NCI-H187 (cell line): Measurements from ENCODE around the gene COL20A1.

Experiments
- DNase-seq, 2 experiments: peaks; one replicate each; lab custom pipeline; 2025; lab: John Stamatoyannopoulos, UW

COL20A1 gene

DNA sequence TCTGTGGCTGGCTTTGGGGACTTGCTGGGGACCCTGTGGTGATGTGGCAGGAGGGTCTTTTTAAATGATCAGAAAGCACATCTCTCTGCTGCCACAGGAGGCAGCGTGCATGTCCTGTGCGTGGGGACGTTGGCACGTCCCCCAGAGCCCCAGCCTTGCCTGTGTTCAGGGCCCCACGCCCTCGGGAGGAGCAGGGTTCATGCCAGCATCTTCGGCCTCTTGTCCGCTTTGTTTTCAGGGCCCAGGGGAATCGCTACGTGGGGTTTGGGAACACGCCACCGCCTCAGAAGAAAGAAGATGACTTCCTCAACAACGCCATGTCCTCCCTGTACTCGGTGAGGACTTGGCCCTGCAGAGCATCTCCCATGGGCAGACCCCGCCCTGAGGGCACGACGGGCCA, 14.3 kb upstream of the COL20A1 start:
- no peak for DNase-seq

DNA sequence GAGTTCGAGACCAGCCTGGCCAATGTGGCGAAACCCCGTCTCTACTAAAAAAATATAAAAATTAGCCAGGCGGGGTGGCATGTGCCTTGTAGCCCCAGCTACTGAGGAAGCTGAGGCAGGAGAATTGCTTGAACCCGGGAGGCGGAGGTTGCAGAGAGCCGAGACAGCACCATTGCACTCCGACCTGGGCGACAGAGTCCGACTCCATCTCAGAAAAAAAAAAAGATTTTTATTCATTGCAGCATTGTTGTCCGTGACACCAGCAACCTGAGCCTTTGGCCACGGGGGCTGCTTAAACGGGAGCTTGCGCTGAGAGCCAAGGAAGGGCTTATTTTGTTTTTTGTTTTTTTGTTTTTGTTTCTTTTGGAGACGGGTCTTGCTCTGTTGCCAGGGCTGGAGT, 13.1 kb upstream of the COL20A1 start:
- no peak for DNase-seq

DNA sequence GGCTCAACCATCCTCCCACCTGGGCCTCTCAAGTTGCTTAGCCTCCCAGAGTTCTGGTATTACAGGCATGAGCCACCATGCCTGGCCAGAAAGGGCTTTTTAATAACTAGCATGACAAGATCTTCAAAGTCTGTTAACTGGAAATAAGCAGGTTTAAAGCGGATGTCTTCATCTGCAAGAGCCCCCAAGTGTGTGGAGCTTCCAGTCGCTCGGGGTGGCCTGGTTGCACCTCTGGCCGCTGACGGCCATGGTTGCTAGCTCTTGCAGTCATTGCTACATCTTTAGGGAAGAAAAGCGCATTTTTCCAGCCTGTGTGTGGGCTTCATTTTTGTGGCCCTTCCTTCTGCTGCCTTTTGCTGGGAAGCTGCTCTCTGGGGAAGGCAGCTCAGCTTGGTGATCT, 12.6 kb upstream of the COL20A1 start:
- DNase-seq = no peak

DNA sequence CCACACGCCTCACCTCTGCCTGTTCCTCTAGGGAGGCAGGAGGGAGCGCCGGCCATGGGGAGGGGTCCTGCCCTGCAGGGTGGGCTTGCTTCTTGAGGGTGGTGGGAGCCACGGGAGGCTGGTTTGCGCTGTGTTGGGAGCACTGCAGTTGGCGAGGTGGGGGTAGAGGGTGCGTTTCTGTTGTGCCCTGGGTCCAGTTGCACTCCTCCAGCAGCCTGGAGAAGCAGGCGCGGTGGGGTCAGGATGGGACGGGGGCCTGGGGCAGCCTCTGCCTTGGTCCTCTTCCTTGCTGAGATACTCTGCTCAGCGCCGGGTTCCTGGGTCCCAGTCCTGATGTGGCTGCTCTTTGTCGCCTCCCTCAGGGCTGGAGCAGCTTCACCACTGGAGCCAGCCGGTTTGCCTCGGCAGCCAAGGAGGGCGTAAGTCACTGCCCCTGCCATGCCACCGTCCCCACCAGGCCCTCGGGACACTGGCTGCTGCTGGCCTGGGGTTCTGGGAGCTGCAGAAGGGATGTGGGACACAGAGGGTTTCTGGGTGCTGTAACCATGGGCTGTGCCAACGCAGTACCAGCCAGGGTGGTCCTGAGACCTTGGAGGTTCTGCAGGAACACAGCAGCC, 11.9 kb upstream of the COL20A1 start:
- no peak for DNase-seq

DNA sequence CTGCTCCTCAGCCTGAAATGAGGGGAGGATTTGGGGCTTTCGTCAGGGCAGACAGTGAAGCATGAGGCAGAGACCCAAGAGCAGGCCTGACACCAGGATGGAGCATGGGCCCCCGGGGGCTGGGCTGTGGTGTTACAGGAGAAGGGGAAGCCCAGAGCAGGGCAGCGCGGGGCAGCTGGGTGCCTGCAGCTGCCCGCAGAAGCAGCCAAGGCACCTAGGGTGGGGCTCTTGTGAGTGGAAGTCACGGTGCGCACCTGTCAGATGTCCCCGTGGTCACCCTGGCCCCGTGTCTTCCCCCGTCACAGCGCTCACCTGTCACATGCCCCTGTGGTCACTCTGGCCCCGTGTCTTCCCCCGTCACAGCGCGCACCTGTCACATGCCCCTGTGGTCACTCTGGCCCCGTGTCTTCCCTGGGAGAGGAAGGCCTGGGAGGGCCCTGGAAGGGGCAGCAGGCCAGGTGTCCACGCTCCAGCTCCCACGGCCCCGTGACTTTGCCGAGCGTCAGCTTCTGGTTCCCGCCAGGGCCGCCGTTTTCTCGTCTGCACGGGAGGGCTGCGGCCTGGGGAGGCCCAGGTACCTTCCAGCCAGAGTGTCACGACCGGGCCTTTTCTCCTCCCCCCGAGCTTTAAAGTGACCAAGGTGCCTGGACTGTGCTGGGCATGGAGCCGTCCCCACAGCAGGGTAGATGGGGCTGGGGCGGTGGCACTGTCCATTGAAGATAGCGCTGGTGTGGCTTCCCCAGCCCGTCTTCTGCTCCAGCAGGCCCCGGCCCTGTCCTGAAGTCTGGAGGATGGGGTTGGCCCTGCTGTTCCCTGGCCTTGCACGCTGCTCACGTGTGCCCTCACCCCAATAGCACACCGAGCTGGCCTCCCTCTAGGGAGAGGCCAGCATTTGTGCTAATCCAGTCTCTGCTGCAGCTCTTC, 11.0 kb upstream of the COL20A1 start:
- no peak for DNase-seq

DNA sequence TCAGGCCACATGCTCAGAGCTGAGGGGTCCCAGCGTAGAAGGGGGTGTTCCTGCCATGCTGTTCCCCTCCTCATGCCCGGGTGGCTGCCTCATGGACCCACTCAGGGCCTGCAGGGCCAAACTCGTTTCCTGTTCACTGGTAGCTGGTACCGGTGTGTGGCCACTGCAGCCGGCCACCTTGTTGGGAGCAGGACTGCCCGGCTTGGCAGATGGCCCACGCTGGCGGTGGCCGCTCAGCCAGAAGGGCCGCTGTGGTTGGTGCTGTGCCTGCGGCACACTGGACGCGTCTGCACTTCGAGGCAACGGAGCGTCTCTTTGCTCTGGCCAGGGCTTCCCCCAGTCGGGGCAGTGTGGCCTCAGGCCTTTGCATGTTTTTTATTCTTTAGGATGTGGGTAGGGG, 10.0 kb upstream of the COL20A1 start:
- DNase-seq = no peak

DNA sequence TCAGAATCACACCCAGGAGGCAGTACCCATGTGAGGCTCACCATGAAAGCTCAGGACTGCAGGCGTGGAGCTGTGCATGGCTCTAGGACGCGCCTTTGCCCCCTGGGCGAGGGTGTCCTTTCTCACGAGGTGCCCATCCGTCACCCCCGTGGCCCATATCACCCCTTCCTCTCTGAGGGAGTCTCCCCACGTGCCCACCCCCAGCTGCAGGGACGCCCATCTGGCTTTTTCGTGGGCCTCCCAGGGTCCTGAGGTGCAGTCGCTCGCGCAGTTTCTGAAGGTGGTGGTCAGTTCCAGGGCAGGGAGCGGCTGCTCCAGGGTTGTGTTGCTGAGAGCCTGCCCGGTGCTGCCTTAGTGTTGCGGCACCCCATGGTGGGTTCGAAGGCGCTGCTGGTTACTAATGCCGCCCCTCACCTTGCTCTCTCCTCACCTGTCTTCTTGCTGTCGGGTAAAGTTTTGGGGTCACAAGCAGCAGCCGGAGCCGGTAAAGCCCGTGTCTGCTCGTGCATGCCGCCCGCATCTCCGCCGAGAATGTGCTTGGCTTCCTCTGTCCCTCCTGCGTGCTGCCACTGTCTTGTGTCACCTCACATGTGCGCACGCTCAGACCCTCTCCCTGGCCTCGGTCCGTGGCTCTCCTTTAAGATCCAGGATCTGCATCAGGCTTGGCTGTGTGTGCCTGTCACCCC, 9.4 kb upstream of the COL20A1 start:
- DNase-seq = no peak

DNA sequence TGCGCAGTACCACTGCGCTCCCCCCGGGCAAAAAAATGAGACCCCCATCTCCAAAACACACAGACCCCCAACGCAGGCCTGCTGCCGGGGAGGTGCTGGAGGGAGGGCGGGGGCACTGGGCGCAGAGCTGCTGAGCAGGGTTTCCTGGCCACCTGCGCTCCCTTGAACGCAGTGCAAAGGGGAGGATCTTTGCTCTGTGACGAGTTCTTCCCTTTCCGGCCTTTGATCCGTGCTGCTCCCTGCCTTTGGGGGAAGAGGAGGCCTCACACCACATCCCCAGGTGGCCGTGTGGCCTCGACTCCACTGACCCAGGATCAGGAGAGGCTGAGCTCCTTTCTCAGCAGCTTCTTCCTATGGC, 8.9 kb upstream of the COL20A1 start:
- no peak for DNase-seq

DNA sequence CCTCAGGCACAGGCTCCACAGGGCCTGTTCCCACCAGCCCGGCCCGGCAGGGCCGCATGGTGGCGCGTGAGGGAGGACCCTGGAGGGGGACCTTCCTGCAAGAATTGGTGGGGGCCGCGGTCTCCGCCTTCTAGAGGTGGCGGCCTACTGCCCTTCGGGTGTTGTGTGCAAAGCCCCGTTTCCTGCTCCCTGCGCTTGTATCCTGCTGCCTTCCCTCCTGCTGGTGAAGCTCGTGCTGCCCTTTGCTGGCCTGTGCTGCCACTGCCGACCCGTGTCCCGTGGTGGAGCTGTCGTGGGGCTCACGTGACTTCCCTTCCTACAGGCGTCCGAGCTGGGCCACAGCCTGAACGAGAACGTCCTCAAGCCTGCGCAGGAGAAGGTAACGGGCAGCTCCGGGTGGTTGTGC, 8.4 kb upstream of the COL20A1 start:
- no peak for DNase-seq

DNA sequence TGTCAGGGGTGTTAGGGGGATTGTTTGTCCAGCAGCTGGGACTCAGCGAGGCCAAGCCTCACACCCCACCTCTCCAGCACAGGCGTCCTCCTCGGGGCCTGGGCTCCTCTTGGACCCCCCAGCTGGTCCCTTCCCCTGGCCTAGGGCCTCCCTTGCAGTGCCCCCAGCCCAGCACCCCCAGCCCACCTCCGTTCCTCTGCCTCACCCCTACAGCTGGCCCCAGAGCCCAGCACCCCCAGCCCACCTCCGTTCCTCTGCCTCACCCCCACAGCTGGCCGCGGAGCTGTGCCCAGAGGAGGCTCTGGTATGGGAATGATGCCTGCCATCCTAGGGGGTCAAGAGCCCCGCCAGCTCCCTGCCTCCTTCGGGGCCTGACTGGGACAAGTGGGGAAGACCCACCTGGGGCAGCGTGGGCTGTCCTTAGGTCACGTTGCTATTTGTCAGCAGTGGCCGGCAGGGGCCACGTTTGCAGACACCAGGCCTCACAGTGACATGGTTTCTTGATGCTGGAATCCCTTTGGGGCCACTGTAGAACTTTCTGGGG, 7.9 kb upstream of the COL20A1 start:
- no peak for DNase-seq

DNA sequence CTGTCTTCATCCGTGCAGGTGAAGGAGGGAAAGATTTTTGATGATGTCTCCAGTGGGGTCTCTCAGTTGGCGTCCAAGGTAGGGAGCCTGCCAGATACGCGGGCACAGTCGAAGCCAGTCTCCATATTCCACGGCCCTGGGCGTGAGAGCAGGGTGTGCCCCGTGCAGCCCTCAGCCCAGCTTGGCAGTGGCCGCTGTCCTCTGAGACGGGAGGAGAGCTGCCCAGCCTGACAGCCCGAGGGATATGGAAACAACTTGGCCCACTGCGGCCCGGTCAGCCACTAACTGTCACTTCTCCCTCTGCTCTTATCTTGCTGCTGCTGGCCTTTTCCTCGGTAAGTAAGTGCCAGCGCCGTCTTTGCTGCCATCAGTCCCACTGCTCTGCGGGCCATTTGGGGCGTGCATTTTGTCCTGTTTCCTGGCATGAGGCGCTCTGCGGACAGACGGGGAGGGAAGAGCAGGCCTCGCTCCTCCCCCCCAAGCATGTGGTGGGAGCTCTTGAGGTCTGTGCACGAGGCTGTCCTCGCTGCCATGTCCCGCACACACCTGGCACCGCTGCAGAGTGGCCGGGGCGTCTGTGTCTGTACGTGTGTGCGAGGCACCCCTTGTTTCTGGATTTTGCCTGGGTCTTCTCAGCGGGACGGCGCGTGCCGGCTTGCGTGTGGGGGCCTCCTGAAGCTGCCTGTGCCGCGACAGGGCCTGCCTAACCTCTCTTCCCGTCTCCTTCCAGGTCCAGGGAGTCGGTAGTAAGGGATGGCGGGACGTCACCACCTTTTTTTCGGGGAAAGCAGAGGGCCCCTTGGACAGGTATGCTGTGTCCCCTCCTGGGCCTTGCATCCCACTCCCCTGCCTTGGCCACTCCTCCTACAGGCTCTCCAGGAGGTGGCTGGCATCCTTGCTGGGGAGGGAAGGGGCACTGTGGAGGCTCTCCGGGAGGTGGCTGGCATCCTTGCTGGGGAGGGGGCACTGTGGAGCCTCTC, 7.1 kb upstream of the COL20A1 start:
- DNase-seq = no peak

DNA sequence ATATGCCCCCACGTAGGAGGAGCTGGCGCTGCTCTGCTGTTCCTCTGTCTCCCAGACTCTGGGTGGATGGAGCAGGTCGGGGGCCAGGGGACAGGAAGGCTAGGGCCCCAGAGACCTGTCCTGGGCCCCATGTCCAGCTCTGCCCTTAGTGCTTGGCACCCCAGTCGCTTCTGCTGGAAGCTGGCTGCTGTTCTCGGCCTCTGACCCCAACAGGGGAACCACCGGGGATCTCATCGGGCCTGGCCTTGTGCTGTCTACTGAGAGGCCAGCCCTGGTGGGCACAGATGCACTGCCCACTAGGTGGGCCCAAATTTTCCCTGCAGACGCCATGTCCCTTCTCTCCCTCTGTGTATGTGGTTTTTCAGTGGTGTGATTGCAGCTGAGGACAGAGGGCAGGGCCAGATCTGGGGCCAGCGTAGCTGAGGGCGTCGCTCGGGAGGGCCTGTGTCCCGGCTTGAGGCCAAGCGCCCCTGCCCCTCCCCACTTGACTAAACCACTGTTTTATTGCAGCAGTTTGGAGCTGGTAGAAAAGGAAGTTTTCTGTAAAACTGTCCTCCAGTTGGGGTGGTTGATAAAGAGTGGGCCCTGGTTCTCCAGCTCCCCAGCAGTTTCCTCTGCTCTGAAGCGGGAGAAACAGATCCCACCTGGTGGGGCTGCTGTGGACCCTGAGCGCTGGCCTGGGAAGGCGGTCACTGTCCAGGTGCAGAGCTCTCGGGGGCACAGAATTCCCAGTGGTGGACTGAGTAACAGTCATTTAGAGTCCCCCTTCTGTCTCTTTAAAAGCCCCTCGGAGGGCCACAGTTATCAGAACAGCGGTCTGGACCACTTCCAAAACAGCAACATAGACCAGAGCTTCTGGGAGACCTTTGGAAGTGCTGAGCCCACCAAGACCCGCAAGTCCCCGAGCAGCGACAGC, 5.9 kb upstream of the COL20A1 start:
- no peak for DNase-seq

DNA sequence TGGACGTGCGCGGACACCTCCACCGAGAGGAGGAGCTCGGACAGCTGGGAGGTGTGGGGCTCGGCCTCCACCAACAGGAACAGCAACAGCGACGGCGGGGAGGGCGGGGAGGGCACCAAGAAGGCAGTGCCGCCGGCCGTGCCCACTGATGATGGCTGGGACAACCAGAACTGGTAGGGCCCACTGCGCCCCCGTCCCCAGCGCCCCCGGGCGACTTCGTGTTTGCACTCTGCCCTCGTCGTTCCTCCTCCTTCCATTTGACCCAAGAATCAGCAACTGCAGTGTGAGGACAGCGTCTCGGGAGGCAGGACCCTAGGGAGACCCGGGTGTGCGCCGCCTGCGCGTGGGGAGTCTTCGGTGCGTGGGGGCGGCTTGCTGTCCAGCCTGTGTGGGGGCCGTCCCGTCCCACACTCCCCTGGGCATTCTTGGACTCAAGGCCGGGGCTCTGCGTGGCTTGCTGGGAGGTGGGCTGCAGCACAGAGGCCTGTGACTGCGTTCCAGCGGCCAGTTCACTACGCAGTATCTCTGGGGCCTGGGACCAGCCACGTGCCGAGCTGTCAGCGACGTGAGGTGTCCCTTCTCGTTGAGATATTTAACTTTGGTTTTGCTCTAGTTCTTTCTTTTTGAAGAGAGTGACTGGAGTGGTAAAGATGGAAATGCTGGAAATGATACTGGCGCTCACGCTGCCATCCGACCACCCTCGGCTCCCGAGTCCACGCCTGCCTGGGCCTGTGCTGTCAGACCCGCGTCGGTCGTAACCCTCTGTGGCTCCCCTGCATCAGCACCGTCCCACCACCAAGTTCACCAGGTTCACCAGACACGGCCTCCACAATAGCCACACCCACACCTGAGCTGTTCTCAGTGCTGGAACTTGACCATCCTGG, 5.0 kb upstream of the COL20A1 start:
- DNase-seq = no peak

DNA sequence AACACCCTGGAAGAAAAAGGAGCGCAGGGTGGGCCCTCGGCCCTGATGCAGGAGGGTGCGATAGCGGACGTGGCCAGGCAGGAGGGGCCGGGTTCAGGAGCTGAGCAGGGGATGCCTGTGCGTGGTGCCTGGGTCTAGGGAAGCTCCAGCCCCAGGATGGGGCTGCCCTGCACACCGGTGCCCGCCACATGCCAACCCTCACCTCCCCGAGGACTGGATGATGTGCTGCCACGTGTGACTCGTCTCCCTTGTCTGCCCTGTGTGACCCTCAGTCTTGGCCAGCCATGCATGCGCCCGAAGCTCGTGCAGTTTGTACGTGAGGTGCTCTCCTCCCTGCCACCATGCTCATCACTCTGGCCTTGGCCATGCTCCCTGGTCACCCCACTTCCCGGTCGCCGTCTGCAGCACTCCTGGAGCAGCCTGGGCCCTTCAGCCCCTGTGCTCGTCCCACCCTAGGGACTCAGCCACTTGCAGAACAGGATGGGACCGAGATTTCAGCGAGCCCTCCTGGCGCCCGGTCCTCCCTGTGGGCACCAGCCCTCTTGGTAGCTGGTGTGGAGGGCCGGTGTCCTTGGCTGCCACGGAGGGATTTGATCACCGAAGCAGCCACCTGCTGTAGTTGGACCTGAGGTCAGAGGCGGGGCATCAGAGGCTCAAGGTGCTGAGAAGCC, 4.3 kb upstream of the COL20A1 start:
- no peak for DNase-seq

DNA sequence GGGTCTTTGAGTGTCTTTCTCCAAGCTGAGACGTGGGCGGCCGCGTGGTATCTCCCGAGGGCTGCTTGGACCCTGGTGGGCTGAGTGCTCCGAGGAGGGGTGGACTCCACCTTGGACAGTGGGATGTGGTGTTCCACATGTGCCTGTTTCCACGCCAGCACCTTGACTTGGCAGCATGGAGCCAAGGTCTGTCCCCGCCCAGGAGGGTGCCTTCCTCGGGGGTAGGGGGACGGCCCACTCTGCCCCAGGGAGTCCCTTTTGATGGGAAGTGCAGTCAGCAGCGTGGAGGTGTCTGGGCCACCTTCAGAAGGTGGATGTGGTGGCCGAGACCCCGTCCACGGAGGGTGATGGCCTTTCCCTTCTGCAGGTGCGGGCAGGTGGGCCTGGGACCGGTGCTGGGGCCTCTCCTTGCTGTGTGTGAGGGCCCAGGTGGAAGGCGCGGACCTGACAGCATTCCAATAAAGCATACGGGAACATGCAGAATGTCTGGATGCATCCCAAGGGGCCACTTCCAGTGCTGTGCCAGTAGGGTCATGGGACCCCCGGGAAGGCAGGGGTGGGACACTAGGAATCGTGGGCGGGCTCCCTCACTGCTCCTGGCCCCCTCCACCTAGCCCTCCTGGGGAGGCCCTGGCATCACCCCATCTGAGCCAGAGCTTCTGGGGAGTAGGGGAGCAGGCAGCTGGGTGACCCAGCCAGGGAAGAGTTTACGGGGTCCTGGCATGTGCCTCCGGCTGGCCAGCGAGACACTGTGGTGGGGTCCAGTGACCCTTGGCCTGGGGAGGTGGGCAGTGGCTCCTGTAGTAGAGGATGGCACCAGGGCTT, 3.5 kb upstream of the COL20A1 start:
- DNase-seq = no peak

DNA sequence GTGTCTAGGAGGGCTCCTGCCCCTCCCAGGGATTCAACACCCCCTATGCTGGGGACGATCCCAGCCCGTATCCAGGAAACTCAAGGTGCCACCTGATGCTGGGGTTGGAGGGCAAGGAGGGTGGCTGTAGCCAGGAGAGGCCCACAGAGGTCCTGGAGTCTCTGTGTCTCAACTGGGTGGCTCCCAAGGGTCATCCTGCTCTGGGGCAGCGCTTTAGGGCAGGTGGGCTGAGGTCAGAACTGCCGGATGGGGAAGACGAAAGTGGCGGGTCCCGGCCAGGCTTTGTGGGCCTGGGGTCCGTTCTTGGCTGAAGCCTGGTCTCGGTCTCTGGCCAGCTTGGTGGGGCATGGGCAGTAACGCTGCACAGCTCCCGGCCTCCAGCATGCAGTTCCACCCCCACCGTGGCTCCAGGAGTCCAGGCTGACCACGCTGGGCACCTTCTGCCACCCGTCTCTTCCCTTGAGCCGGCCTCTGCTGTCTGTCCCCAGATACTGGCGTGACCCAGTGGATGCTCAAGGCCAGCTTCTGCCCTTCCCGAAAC, 2.8 kb upstream of the COL20A1 start:
- no peak for DNase-seq

DNA sequence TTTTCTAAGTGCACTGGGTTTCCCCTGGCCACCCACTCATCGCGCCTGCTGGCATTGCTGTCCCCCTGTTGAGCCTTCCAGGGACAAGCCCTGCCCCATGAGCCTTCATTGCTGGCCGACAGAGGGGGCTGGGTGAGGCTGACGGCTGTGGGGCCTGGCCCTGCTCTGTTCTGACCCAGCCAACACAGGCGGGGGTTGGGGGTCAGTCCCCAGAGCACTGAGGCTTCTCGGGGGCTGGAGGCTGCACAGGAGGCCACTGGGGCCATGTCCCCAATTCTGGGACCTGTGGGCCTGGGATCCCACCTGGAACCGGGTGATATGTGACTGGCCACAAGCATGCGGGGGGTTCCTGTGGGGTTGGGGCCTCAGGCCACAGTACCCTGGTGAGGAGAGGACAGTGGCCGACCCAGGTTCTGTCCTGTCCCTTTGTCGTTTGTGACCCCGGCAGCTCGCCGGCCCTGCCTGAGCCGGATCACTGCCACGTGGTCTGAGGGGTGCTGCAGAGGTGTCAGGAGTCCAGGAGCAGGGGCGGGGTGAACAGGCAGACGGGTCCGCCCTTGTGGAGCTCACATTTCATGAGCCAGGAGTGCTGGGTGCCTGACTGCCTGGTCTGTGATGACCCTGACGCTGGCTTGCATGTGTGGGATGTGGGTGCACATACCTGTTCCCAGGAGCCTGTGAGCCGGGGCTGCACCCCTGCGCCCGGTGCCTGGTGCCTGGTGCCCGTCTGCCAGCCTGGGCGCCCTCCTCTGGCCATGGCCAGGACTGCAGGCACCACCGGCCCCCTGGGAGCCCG, 2.1 kb upstream of the COL20A1 start:
- DNase-seq = peak in 1 of 2 experiments; percentile 15
